K562 (cell line): ENCODE data around the gene HLCS. TPM values are rescaled to one million over a fixed set of nuclear protein-coding genes. Genes with fewer than 3 reads are reported as not detected.

Source experiments
- CHD1 ChIP-seq: fragments of 200-600 bp; sonication (generic); IDR thresholded peaks from one replicate; pipeline ENCODE4 v1.6.1; 2012; ENCODE audit warnings: mild to moderate bottlenecking, moderate library complexity, low read length, inconsistent platforms
- HCFC1 ChIP-seq: IDR thresholded peaks from 2 replicates; pipeline ENCODE4 v1.6.1; 2012; ENCODE audit warnings: low read depth, low read length, improper control_type of control experiment
- SAFB ChIP-seq: fragments of 200-400 bp; formaldehyde crosslinking; IDR thresholded peaks from 2 replicates; pipeline ENCODE4 v1.6.1; 2017; ENCODE audit warnings: low read depth, low read length, borderline replicate concordance
- SREBF1 ChIP-seq: fragments of 150-350 bp; IDR thresholded peaks from 2 replicates; pipeline ENCODE4 v1.6.1; 2014; ENCODE audit warnings: antibody characterized with exemption, low read depth, low read length, borderline replicate concordance
- ZNF696 ChIP-seq: fragments of 250-450 bp; sonication (Bioruptor Pico); conservative IDR thresholded peaks from 2 replicates; pipeline ENCODE4 v1.4.0; 2020; ENCODE audit warnings: mild to moderate bottlenecking, moderate library complexity
- polyA plus RNA-seq, 8 experiments: library from polyadenylated mRNA; depleted of rRNA in 4 of 8; stranded (reverse) in 5 of 8; unstranded in 3 of 8; fragments of >200 nt; fragmentation: Nextera tagmentation in 2 of 8; fragmentation: Illumina TruSeq in 1 of 8; extraction: Ambion mirVana in 2 of 8; extraction: Trizol in 1 of 8; gene quantifications; 2 replicates each; pipeline versions ENCODE4 v1.2.1 to v1.2.3, GENCODE V29; 2011 to 2014; ENCODE audit warnings: inconsistent platforms in 1 of 8, missing spikeins in 1 of 8
- total RNA-seq, 7 experiments: library from RNA; depleted of rRNA in 6 of 7; stranded (reverse); fragments of >200 nt in 6 of 7; fragmentation: Illumina TruSeq in 2 of 7; extraction: Trizol in 2 of 7; gene quantifications; 2 replicates each; pipeline versions ENCODE4 v1.2.1 to v1.2.3, GENCODE V29; 2011 to 2021; ENCODE audit warnings: low replicate concordance in 1 of 7
- TF ChIP-seq, protein P1 (sequence below): fragments of 200-800 bp; sonication (Bioruptor generic); IDR thresholded peaks from 2 replicates; pipeline ENCODE4 v1.6.1; 2016; ENCODE audit warnings: missing genetic modification characterization, missing compliant biosample characterization
- TF ChIP-seq, protein P2 (sequence below): IDR thresholded peaks from 3 replicates; pipeline ENCODE4 v1.6.1; 2011; ENCODE audit warnings: borderline replicate concordance, mild to moderate bottlenecking; ENCODE audit not compliant: insufficient read length, insufficient read depth
- TF ChIP-seq, protein P3 (sequence below): fragments of 150-350 bp; IDR thresholded peaks from 2 replicates; pipeline ENCODE4 v1.6.1; 2014; ENCODE audit warnings: low read depth, mild to moderate bottlenecking, low read length, borderline replicate concordance

The HLCS gene
- total and polyA plus RNA-seq, 9 of the 15 experiments (the other 6 are each of a cell fraction or from before 2014, with no cell fraction given) = 3.0 to 21.5 (median 17.1) TPM

- TF ChIP-seq ZNF696 (CRISPR knock-in tag) (no peak), SAFB (no peak), CHD1 (no peak), HCFC1 (no peak), SREBF1 (no peak)
- TF ChIP-seq, protein P1, sequence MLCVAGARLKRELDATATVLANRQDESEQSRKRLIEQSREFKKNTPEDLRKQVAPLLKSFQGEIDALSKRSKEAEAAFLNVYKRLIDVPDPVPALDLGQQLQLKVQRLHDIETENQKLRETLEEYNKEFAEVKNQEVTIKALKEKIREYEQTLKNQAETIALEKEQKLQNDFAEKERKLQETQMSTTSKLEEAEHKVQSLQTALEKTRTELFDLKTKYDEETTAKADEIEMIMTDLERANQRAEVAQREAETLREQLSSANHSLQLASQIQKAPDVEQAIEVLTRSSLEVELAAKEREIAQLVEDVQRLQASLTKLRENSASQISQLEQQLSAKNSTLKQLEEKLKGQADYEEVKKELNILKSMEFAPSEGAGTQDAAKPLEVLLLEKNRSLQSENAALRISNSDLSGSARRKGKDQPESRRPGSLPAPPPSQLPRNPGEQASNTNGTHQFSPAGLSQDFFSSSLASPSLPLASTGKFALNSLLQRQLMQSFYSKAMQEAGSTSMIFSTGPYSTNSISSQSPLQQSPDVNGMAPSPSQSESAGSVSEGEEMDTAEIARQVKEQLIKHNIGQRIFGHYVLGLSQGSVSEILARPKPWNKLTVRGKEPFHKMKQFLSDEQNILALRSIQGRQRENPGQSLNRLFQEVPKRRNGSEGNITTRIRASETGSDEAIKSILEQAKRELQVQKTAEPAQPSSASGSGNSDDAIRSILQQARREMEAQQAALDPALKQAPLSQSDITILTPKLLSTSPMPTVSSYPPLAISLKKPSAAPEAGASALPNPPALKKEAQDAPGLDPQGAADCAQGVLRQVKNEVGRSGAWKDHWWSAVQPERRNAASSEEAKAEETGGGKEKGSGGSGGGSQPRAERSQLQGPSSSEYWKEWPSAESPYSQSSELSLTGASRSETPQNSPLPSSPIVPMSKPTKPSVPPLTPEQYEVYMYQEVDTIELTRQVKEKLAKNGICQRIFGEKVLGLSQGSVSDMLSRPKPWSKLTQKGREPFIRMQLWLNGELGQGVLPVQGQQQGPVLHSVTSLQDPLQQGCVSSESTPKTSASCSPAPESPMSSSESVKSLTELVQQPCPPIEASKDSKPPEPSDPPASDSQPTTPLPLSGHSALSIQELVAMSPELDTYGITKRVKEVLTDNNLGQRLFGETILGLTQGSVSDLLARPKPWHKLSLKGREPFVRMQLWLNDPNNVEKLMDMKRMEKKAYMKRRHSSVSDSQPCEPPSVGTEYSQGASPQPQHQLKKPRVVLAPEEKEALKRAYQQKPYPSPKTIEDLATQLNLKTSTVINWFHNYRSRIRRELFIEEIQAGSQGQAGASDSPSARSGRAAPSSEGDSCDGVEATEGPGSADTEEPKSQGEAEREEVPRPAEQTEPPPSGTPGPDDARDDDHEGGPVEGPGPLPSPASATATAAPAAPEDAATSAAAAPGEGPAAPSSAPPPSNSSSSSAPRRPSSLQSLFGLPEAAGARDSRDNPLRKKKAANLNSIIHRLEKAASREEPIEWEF (CRISPR knock-in tag) = peak; percentile 10; the same call in 1 of the 2 replicates
- TF ChIP-seq, protein P2, sequence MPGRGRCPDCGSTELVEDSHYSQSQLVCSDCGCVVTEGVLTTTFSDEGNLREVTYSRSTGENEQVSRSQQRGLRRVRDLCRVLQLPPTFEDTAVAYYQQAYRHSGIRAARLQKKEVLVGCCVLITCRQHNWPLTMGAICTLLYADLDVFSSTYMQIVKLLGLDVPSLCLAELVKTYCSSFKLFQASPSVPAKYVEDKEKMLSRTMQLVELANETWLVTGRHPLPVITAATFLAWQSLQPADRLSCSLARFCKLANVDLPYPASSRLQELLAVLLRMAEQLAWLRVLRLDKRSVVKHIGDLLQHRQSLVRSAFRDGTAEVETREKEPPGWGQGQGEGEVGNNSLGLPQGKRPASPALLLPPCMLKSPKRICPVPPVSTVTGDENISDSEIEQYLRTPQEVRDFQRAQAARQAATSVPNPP = no peak
- TF ChIP-seq, protein P3, sequence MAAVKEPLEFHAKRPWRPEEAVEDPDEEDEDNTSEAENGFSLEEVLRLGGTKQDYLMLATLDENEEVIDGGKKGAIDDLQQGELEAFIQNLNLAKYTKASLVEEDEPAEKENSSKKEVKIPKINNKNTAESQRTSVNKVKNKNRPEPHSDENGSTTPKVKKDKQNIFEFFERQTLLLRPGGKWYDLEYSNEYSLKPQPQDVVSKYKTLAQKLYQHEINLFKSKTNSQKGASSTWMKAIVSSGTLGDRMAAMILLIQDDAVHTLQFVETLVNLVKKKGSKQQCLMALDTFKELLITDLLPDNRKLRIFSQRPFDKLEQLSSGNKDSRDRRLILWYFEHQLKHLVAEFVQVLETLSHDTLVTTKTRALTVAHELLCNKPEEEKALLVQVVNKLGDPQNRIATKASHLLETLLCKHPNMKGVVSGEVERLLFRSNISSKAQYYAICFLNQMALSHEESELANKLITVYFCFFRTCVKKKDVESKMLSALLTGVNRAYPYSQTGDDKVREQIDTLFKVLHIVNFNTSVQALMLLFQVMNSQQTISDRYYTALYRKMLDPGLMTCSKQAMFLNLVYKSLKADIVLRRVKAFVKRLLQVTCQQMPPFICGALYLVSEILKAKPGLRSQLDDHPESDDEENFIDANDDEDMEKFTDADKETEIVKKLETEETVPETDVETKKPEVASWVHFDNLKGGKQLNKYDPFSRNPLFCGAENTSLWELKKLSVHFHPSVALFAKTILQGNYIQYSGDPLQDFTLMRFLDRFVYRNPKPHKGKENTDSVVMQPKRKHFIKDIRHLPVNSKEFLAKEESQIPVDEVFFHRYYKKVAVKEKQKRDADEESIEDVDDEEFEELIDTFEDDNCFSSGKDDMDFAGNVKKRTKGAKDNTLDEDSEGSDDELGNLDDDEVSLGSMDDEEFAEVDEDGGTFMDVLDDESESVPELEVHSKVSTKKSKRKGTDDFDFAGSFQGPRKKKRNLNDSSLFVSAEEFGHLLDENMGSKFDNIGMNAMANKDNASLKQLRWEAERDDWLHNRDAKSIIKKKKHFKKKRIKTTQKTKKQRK = no peak
These were observed 1.4 kb downstream of the HLCS start (continued) for GRCh38 chr21:36964827-36965719.
